Neutrophil (primary cell): ENCODE data around the gene PLEKHS1.

ENCODE experiments used
- H3K27ac ChIP-seq: fragments of 200-600 bp; sonication (generic); 2 replicates; pipeline ENCODE4 v1.5.1; 2016; ENCODE audit warnings: mild to moderate bottlenecking, moderate library complexity
- H3K27me3 ChIP-seq: fragments of 200-600 bp; sonication (generic); 2 replicates; pipeline ENCODE4 v1.6.0; 2016; ENCODE audit warnings: mild to moderate bottlenecking
- H3K36me3 ChIP-seq: fragments of 200-600 bp; sonication (generic); 2 replicates; pipeline ENCODE4 v1.5.1; 2017
- H3K4me1 ChIP-seq, 2 experiments: fragments of 200-600 bp in 1 of 2; sonication (generic) in 1 of 2; 1 replicate in 1 of 2; 2 replicates in 1 of 2; pipeline versions ENCODE4 v1.5.1 to v1.6.1; 2013 to 2016; ENCODE audit warnings: low read depth in 1 of 2, low read length in 1 of 2, mild to moderate bottlenecking in 1 of 2, moderate library complexity in 1 of 2; ENCODE audit not compliant: control insufficient read depth in 1 of 2, insufficient read depth in 1 of 2
- H3K4me3 ChIP-seq, 2 experiments: fragments of 200-600 bp in 1 of 2; sonication (generic) in 1 of 2; 1 replicate in 1 of 2; 2 replicates in 1 of 2; pipeline ENCODE4 v1.5.1; 2013 to 2016; ENCODE audit warnings: low read depth in 1 of 2, low read length in 1 of 2, mild to moderate bottlenecking in 1 of 2, moderate library complexity in 1 of 2
- H3K9me3 ChIP-seq: fragments of 200-600 bp; sonication (generic); 2 replicates; pipeline ENCODE4 v1.5.1; 2016
- TF ChIP-seq, protein P1 (sequence below): fragments of 200-600 bp; sonication (generic); IDR thresholded peaks from 2 replicates; pipeline ENCODE4 v1.5.1; 2016; ENCODE audit warnings: antibody characterized with exemption

Gene PLEKHS1

GRCh38 chr10:113776553-113776952, 25.1 kb downstream of the PLEKHS1 start:
- Histone ChIP-seq H3K4me3 (no peak overlapping the region), H3K27me3 (peaks cover 16% of the 10 kb centered on the region), H3K36me3 (no peaks in the 10 kb centered on the region), H3K4me1 (no peaks in the 10 kb centered on the region), H3K9me3 (no peaks in the 10 kb centered on the region), H3K27ac (no peak overlapping the region)
- TF ChIP-seq, protein P1, sequence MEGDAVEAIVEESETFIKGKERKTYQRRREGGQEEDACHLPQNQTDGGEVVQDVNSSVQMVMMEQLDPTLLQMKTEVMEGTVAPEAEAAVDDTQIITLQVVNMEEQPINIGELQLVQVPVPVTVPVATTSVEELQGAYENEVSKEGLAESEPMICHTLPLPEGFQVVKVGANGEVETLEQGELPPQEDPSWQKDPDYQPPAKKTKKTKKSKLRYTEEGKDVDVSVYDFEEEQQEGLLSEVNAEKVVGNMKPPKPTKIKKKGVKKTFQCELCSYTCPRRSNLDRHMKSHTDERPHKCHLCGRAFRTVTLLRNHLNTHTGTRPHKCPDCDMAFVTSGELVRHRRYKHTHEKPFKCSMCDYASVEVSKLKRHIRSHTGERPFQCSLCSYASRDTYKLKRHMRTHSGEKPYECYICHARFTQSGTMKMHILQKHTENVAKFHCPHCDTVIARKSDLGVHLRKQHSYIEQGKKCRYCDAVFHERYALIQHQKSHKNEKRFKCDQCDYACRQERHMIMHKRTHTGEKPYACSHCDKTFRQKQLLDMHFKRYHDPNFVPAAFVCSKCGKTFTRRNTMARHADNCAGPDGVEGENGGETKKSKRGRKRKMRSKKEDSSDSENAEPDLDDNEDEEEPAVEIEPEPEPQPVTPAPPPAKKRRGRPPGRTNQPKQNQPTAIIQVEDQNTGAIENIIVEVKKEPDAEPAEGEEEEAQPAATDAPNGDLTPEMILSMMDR, result no peak

- H3K4me1 ChIP-seq, result no peaks in the 10 kb centered on the region
- H3K36me3 ChIP-seq, result no peaks in the 10 kb centered on the region
- H3K4me3 ChIP-seq, result no peak overlapping the region
- no peaks in the 10 kb centered on the region for H3K9me3 ChIP-seq
- TF ChIP-seq, protein P1, result no peak
- peaks cover 3% of the 10 kb centered on the region for H3K27me3 ChIP-seq
- no peak overlapping the region for H3K27ac ChIP-seq
These were observed 29.3 kb downstream of the PLEKHS1 start for GRCh38 chr10:113780681-113781250.

DNA sequence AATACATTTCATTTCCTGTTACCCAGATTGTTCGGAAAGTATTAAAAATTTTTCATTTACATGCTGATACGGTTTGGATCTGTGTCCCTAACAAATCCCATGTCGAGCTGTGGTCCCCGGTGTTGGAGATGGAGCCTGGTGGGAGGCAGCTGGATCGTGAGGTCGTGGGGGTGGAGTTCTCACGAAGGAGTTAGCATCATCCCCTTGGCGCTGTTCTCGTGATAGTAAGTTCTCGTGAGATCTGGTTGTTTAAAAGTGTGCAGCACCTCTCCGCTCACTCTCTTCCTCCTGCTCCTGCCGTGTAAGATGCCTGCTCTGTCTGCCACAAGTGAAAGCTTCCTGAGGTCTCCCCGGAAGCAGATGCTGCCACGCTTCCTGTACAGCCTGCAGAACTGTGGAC, 30.9 kb downstream of the PLEKHS1 start:
- Histone ChIP-seq H3K4me3 (no peak overlapping the region), H3K4me1 (no peaks in the 10 kb centered on the region), H3K9me3 (no peaks in the 10 kb centered on the region), H3K36me3 (no peaks in the 10 kb centered on the region), H3K27me3 (no peaks in the 10 kb centered on the region), H3K27ac (no peak overlapping the region)
- TF ChIP-seq, protein P1, result no peak

DNA sequence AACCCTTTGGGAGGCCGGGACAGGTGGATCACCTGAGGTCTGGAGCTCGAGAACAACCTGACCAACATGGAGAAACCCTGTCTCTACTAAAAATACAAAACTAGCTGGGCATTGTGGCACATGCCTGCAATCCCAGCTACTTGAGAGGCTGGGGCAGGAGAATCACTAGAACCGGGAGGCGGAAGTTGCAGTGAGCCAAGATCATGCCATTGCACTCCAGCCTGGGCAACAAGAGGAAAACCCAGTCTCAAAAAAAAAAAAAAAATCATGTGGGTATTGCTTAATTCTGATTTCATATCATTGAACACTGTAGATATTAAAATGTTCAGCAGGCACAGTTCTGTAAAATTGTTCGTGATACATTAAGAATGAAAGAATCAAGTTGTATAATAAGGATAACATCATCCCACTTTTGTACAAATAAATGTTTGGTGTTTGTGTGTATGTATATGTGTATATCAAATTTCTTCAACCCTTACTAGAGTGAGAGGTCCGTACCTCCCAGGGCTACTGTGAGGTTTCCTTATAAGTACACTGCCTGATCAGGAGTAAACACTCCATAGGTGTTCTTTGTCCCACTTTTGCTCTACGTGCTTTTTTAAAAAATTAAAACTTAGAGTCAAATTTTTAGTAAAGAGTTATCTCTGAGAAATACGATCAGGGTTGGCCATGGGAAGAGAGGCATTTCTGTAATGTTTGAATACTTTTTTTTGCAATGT, 31.7 kb downstream of the PLEKHS1 start:
- no peaks in the 10 kb centered on the region for H3K27me3 ChIP-seq

DNA sequence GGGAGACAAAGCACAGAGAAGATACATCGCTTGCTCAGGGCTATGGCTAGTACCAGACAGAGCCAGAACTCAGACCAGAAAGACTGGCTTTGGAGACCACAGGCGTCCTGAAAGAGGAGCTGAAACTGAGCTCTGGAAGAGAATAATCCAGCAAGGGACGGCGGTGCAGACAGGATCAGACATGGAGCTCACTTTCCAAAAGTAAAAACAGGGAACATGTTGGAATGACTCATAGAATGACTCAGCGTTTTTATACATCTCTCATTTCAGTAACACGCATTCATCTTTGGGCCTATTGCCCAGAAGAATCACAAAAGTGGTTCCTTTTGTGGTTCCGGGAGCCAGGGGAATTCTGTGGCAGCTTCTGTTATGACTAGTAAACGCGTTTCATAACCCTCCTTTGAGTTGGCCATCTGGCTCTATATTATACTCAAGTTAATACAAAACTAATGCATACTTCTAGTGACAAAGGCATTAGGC, 37.2 kb downstream of the PLEKHS1 start:
- no peak overlapping the region for H3K4me3 ChIP-seq
- no peaks in the 10 kb centered on the region for H3K9me3 ChIP-seq
- TF ChIP-seq, protein P1, result no peak
- no peaks in the 10 kb centered on the region for H3K36me3 ChIP-seq
- no peaks in the 10 kb centered on the region for H3K4me1 ChIP-seq
- no peak overlapping the region for H3K27ac ChIP-seq
- H3K27me3 ChIP-seq, result no peaks in the 10 kb centered on the region

More for the DNA sequence above, 31.7 kb downstream of the PLEKHS1 start:
- TF ChIP-seq, protein P1, result no peak
- no peaks in the 10 kb centered on the region for H3K36me3 ChIP-seq
- H3K9me3 ChIP-seq, result no peaks in the 10 kb centered on the region
- H3K4me3 ChIP-seq, result no peak overlapping the region
- no peak overlapping the region for H3K27ac ChIP-seq
- H3K4me1 ChIP-seq, result no peaks in the 10 kb centered on the region
